Eye (tissue), 1 donor: ENCODE results near the gene TBCD.
A peak's percentile ranks its signal among the peaks of the same experiment; 100 is the strongest.
"Not testable (repeated sequence)": the region's sequence is repeated elsewhere in the genome, so short reads cannot be mapped to it uniquely, and the experiment has no call there.

Experiments used
- DNase-seq: peaks from one replicate; pipeline ENCODE4 v3.0.0-alpha.2; 2015

Gene TBCD

GRCh38 chr17:82978765-82979349 lies 227.0 kb downstream of the TBCD start:
- DNase-seq, result no peak

GRCh38 chr17:82979718-82980117 lies 227.9 kb downstream of the TBCD start:
- no peak for DNase-seq

GRCh38 chr17:82980632-82981031 lies 228.8 kb downstream of the TBCD start:
- DNase-seq, result no peak

- no peak for DNase-seq
These were observed 229.4 kb downstream of the TBCD start for GRCh38 chr17:82981141-82981730.

GRCh38 chr17:82983510-82984248 lies 231.8 kb downstream of the TBCD start:
- DNase-seq, result no peak

- DNase-seq, result not testable (repeated sequence)
These were observed 232.4 kb downstream of the TBCD start for GRCh38 chr17:82984249-82984617.

GRCh38 chr17:82984751-82985427 lies 233.0 kb downstream of the TBCD start:
- DNase-seq, result no peak

- DNase-seq, result peak; percentile 22
These were observed 233.6 kb downstream of the TBCD start for GRCh38 chr17:82985428-82985805.

GRCh38 chr17:82985973-82986372 lies 234.1 kb downstream of the TBCD start:
- peak; percentile 41 for DNase-seq

- not testable (repeated sequence) for DNase-seq
These were observed 237.2 kb downstream of the TBCD start for GRCh38 chr17:82989051-82989450.

GRCh38 chr17:82989881-82990280 lies 238.0 kb downstream of the TBCD start:
- no peak for DNase-seq

GRCh38 chr17:82993005-82993404 lies 241.1 kb downstream of the TBCD start:
- DNase-seq, result no peak
